CD4-positive, alpha-beta T cell treated with Interleukin-6 at 100 ng/mL for 8 hours (primary cell): ENCODE results near the gene STK26.
"Not testable (repeated sequence)": the region's sequence is repeated elsewhere in the genome, so short reads cannot be mapped to it uniquely, and the experiment has no call there.

Experiments used
- DNase-seq: peaks from one replicate; pipeline ENCODE4 v3.0.0-alpha.2; 2020; ENCODE audit warnings: mixed read lengths, low spot score

Gene STK26

GRCh38 chrX:132094164-132094563, 71.1 kb downstream of the STK26 start:
- no peak for DNase-seq

GRCh38 chrX:132098704-132099103, 75.6 kb downstream of the STK26 start:
- not testable (repeated sequence) for DNase-seq

- no peak for DNase-seq
Observed at GRCh38 chrX:132101206-132101605, 78.1 kb downstream of the STK26 start.

- DNase-seq, result no peak
Observed at GRCh38 chrX:132101799-132102198, 78.7 kb downstream of the STK26 start.

- DNase-seq, result no peak
Observed at GRCh38 chrX:132107291-132107690, 84.2 kb downstream of the STK26 start.

- no peak for DNase-seq
Observed at GRCh38 chrX:132114607-132115006, 91.5 kb downstream of the STK26 start.

GRCh38 chrX:132115792-132116191, 92.7 kb downstream of the STK26 start:
- DNase-seq, result no peak

GRCh38 chrX:132118358-132118757, 95.3 kb downstream of the STK26 start:
- no peak for DNase-seq

- no peak for DNase-seq
Observed at GRCh38 chrX:132119283-132119682, 96.2 kb downstream of the STK26 start.

- DNase-seq, result no peak
Observed at GRCh38 chrX:132119821-132120515, 96.9 kb downstream of the STK26 start.

- no peak for DNase-seq
Observed at GRCh38 chrX:132120913-132121312, 97.8 kb downstream of the STK26 start.
